ENCODE results near the gene SLC16A8. TPM values are rescaled to one million over a fixed set of nuclear protein-coding genes. Genes with fewer than 3 reads are reported as not detected.

The SLC16A8 gene
- total RNA-seq, 2 experiments from 2014 or later, result not detected

DNA sequence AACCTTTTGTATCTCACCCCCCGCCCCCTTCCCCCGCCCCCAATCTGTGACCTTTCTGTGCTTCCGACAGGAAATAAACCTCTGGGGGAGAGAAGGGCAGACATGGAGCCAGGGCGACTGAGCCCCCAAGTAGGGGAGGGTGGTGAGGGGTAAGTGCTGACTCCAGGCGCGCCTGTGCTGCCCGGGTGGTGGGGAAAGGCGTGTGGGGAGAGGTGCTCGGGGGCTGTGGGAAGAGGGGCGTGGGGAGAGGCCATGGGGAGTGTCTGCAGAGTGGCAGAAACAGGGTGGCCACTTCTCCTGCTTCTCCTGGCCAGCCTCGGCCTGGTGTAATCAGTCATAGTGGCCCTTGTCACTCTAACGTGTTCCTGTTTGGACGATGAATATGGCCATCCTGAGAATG, 8.0 kb downstream of the SLC16A8 start:
- H3K4me3 ChIP-seq (ENCODE audit: low read length), result no peak overlapping the region
- intact Hi-C loops (cut with DNase I, micrococcal nuclease), result no loop called here
- H3K9me3 ChIP-seq (ENCODE audit: control insufficient read depth in 1 of 2, insufficient read depth in 1 of 2, low read length in 2 of 2), result peaks cover 0 to 5% of the 10 kb centered on the region in 2 experiments
- no peak for TF ChIP-seq CTCF (IDR thresholded peaks at IDR 0.05)
- Mint-ChIP-seq H3K4me1 (ENCODE audit: low read depth) (peaks cover 3% of the 10 kb centered on the region), H3K36me3 (ENCODE audit: low read depth) (peaks cover 25% of the 10 kb centered on the region), H3K27me3 (peaks cover 11% of the 10 kb centered on the region), H3K4me3 (no peak overlapping the region), H3K9me3 (no peaks in the 10 kb centered on the region), H3K27ac (no peak overlapping the region)
- DNase-seq (no peak), ATAC-seq (ENCODE audit: poor library complexity) (no peak)
- ChIA-PET CTCF (no interaction called here), POLR2A (no interaction called here)
- H3K36me3 ChIP-seq (ENCODE audit: insufficient read depth, low read length), result peaks cover 41% of the 10 kb centered on the region
- H3K4me1 ChIP-seq (ENCODE audit: insufficient read depth, low read length), result no peaks in the 10 kb centered on the region
- peaks cover 0 to 10% of the 10 kb centered on the region in 2 experiments for H3K27me3 ChIP-seq (ENCODE audit: control insufficient read depth in 1 of 2, insufficient read depth in 2 of 2, low read length in 2 of 2)
- H3K27ac ChIP-seq (ENCODE audit: low read depth in 1 of 2, low read length in 2 of 2), result no peak overlapping the region

DNA sequence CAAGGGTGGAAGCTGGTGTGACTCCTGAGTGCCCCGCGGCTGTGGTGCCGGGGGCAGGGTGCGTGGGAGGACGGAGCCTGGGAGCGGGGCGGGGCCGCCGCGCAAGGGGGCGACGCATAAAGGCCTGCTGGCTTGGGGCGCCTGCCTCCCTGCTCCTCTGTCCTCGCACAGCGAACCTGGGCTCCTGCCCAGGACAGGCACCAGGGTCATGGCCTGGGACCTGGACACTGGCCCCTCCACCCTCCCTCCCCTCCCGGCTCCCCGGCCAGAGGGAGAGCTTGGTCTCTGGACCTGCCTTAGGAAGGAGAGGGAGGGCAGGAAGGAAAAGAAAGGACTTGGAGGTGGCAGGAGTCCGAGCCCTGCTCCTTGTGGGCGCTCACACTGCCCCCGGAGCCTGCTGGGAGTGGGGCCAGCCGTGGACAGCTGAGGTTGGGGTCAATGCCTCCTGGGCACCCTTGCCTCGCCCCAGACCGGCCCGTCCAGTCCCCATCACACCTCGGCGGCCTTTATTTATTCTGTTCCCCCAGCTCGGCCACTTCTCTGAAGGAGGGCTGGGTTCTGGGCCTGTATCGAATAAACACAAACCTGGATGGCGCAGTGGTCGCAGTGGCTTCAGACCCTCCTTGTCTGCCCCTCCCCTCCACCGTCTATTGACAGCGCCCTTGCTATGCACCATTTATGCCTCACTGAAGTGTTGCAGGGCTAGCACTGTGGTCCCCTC, 8.7 kb downstream of the SLC16A8 start:
- Mint-ChIP-seq H3K27me3 (peaks cover 10% of the 10 kb centered on the region), H3K4me1 (ENCODE audit: low read depth) (peaks cover 3% of the 10 kb centered on the region), H3K27ac (no peak overlapping the region), H3K36me3 (ENCODE audit: low read depth) (peaks cover 32% of the 10 kb centered on the region), H3K9me3 (no peaks in the 10 kb centered on the region), H3K4me3 (no peak overlapping the region)
- DNase-seq, result no peak
- TF ChIP-seq CTCF (IDR thresholded peaks at IDR 0.05), result no peak
- Histone ChIP-seq H3K36me3 (ENCODE audit: insufficient read depth, low read length) (peaks cover 45% of the 10 kb centered on the region), H3K27ac (ENCODE audit: low read depth in 1 of 2, low read length in 2 of 2) (no peak overlapping the region), H3K27me3 (ENCODE audit: control insufficient read depth in 1 of 2, insufficient read depth in 2 of 2, low read length in 2 of 2) (peaks cover 0 to 3% of the 10 kb centered on the region in 2 experiments), H3K4me3 (ENCODE audit: low read length) (no peak overlapping the region), H3K4me1 (ENCODE audit: insufficient read depth, low read length) (no peaks in the 10 kb centered on the region), H3K9me3 (ENCODE audit: control insufficient read depth in 1 of 2, insufficient read depth in 1 of 2, low read length in 2 of 2) (no peaks in the 10 kb centered on the region)
- intact Hi-C loops (cut with DNase I, micrococcal nuclease), result no loop called here
- ATAC-seq (ENCODE audit: poor library complexity), result no peak
- ChIA-PET POLR2A (no interaction called here), CTCF (no interaction called here)

GRCh38 chr22:38074181-38075104, 9.5 kb downstream of the SLC16A8 start:
- no peaks in the 10 kb centered on the region for H3K4me1 Mint-ChIP-seq (ENCODE audit: low read depth)
- ChIA-PET CTCF (no interaction called here), POLR2A (no interaction called here)
- no peaks in the 10 kb centered on the region for H3K27me3 ChIP-seq (ENCODE audit: control insufficient read depth in 1 of 2, insufficient read depth in 2 of 2, low read length in 2 of 2)
- H3K27ac ChIP-seq (ENCODE audit: low read depth in 1 of 2, low read length in 2 of 2), result no peak overlapping the region
- peaks cover 38% of the 10 kb centered on the region for H3K36me3 Mint-ChIP-seq (ENCODE audit: low read depth)
- H3K9me3 ChIP-seq (ENCODE audit: control insufficient read depth in 1 of 2, insufficient read depth in 1 of 2, low read length in 2 of 2), result no peaks in the 10 kb centered on the region
- H3K27ac Mint-ChIP-seq, result no peak overlapping the region
- H3K9me3 Mint-ChIP-seq, result no peaks in the 10 kb centered on the region
- TF ChIP-seq CTCF (IDR thresholded peaks at IDR 0.05), result no peak
- no peak overlapping the region for H3K4me3 ChIP-seq (ENCODE audit: low read length)
- peaks cover 51% of the 10 kb centered on the region for H3K36me3 ChIP-seq (ENCODE audit: insufficient read depth, low read length)
- H3K27me3 Mint-ChIP-seq, result peaks cover 2% of the 10 kb centered on the region
- H3K4me3 Mint-ChIP-seq, result no peak overlapping the region
- intact Hi-C loops (cut with DNase I, micrococcal nuclease), result no loop called here
- DNase-seq, result no peak
- no peak for ATAC-seq (ENCODE audit: poor library complexity)
- no peaks in the 10 kb centered on the region for H3K4me1 ChIP-seq (ENCODE audit: insufficient read depth, low read length)
